Transverse colon (tissue), 4 donors: ENCODE results near the gene MTHFD1L.

Experiments
- EP300 ChIP-seq: sonication (generic); formaldehyde crosslinking; IDR thresholded peaks from one replicate; pipeline ENCODE4 v1.6.1; 2017; ENCODE audit warnings: antibody characterized with exemption, low read depth
- POLR2A ChIP-seq: fragments of 450-650 bp; IDR thresholded peaks from one replicate; pipeline ENCODE4 v1.6.1; 2016; ENCODE audit warnings: antibody characterized with exemption, mild to moderate bottlenecking, moderate library complexity
- POLR2AphosphoS5 ChIP-seq, 3 donors: sonication (generic); formaldehyde crosslinking; IDR thresholded peaks; one replicate each; pipeline ENCODE4 v1.6.1; 2016; ENCODE audit warnings: antibody characterized with exemption in 3 of 3
- TF ChIP-seq, protein P1 (sequence below), 5 experiments: fragments of 200-600 bp in 3 of 5; fragments of 450-650 bp in 2 of 5; sonication (generic) in 3 of 5; IDR thresholded peaks; 1 replicate in 2 of 5; 2 replicates in 3 of 5; pipeline ENCODE4 v1.5.1; 2016 to 2017; ENCODE audit warnings: antibody characterized with exemption in 5 of 5, inconsistent platforms in 3 of 5, mild to moderate bottlenecking in 2 of 5, moderate library complexity in 1 of 5

DNA sequence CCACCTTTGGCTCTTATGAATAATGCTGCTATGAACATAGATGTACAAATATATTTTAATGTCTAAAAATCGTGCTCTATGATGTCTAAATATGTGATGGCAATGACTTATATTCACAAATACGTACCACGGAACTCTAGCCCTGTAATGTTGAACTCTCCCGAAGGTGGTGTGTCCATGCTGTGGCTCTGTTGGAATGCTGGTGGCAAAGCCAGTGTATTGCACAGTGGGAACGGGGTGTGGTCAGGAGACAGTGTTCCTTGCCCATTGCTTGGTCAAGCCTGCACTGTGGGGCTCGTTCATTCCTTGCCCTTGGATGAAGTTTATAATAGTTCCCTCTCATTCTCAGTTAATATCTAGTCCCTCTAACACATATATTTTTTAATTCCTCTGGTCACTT lies 109.6 kb downstream of the MTHFD1L start:
- TF ChIP-seq, protein P1, sequence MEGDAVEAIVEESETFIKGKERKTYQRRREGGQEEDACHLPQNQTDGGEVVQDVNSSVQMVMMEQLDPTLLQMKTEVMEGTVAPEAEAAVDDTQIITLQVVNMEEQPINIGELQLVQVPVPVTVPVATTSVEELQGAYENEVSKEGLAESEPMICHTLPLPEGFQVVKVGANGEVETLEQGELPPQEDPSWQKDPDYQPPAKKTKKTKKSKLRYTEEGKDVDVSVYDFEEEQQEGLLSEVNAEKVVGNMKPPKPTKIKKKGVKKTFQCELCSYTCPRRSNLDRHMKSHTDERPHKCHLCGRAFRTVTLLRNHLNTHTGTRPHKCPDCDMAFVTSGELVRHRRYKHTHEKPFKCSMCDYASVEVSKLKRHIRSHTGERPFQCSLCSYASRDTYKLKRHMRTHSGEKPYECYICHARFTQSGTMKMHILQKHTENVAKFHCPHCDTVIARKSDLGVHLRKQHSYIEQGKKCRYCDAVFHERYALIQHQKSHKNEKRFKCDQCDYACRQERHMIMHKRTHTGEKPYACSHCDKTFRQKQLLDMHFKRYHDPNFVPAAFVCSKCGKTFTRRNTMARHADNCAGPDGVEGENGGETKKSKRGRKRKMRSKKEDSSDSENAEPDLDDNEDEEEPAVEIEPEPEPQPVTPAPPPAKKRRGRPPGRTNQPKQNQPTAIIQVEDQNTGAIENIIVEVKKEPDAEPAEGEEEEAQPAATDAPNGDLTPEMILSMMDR (IDR thresholded peaks at IDR 0.05), result no peak
- TF ChIP-seq POLR2AphosphoS5 (IDR thresholded peaks at IDR 0.05) (no peak), POLR2A (no peak), EP300 (no peak)
